ENCODE data around the gene PTPRK. TPM values are rescaled to one million over a fixed set of nuclear protein-coding genes. Genes with fewer than 3 reads are reported as not detected.
A peak's percentile ranks its signal among the peaks of the same experiment; 100 is the strongest.

PTPRK gene
- total and polyA plus RNA-seq, 2 of the 8 experiments (the other 6 are each of a cell fraction or from before 2014, with no cell fraction given): 11.4 to 47.3 TPM

- Histone ChIP-seq H3K4me2 (ENCODE audit: insufficient read depth in 1 of 2, low read depth in 2 of 2, low read length in 2 of 2) (peak overlapping the region; percentile 95 to 99), H3K27ac (ENCODE audit: low read depth, low read length) (peak overlapping the region; percentile 84), H2AFZ (ENCODE audit: low read length) (0 out of 2 replicates have a peak overlapping the region, but pooled peaks have one; percentile 38), H4K5ac (ENCODE audit: insufficient read length, low read depth, low read length) (peak overlapping the region; percentile 95), H2BK15ac (ENCODE audit: low read length) (peak overlapping the region; percentile 23; the same call in 1 of the 2 replicates), H3K23me2 (ENCODE audit: low read depth, low read length) (peaks cover 9% of the 10 kb centered on the region), H4K91ac (replicated peaks; ENCODE audit: insufficient read length, low read length) (peak overlapping the region; percentile 91), H3K14ac (ENCODE audit: insufficient read length) (no peak overlapping the region), H2BK5ac (ENCODE audit: low read depth, low read length) (peak overlapping the region; percentile 62; the same call in 1 of the 2 replicates), H2BK20ac (ENCODE audit: low read length) (no peak overlapping the region), H3K9ac (replicated peaks in 1 of 4; ENCODE audit: extremely low read depth in 1 of 4, low read depth in 3 of 4, low read length in 3 of 4) (peak overlapping the region; percentile 88 to 92 (median 90)), H3K36me3 (ENCODE audit: control insufficient read depth in 2 of 4, insufficient read depth in 4 of 4, low read length in 3 of 4) (no peaks in the 10 kb centered on the region), H3K79me1 (ENCODE audit: low read depth, low read length) (peaks cover 4% of the 10 kb centered on the region; the same call in 1 of the 2 replicates), H3K18ac (ENCODE audit: extremely low read depth, low read length) (peak overlapping the region; percentile 91), H3K4ac (replicated peaks; ENCODE audit: insufficient read length, low read depth, low read length) (peak overlapping the region; percentile 84), H3K9me3 (ENCODE audit: insufficient read depth in 2 of 2, low read depth in 1 of 2, low read length in 1 of 2) (no peaks in the 10 kb centered on the region), H3K56ac (replicated peaks; ENCODE audit: insufficient read length, low read depth, low read length) (peak overlapping the region; percentile 88), H3K4me1 (replicated peaks in 1 of 4; ENCODE audit: control insufficient read depth in 3 of 4, insufficient read depth in 4 of 4, low read length in 3 of 4) (peaks cover 0 to 7% (median 3%) of the 10 kb centered on the region in 4 experiments; a peak in 3 of 7 replicates), H3K23ac (ENCODE audit: insufficient read length) (no peak overlapping the region), H4K8ac (ENCODE audit: extremely low read depth, insufficient read depth, low read length) (peak overlapping the region; percentile 98; the same call in 1 of the 2 replicates), H2BK12ac (ENCODE audit: low read depth, low read length) (peak overlapping the region; percentile 85; the same call in 1 of the 2 replicates), H3K79me2 (ENCODE audit: control insufficient read depth in 1 of 2, insufficient read depth in 2 of 2, low read length in 2 of 2) (peaks cover 5 to 40% of the 10 kb centered on the region in 2 experiments; a peak in 3 of 4 replicates), H2BK120ac (replicated peaks; ENCODE audit: low read depth, low read length) (peak overlapping the region; percentile 50), H3K4me3 (ENCODE audit: extremely low read depth in 1 of 4, insufficient read depth in 2 of 4, low read depth in 3 of 4, low read length in 4 of 4) (peak overlapping the region; percentile 88 to 96 (median 92)), H3K27me3 (replicated peaks in 1 of 4; ENCODE audit: control insufficient read depth in 3 of 4, extremely low read depth in 1 of 4, insufficient read depth in 3 of 4, low read length in 3 of 4) (no peaks in the 10 kb centered on the region; a peak in 1 of 7 replicates), H4K20me1 (replicated peaks in 1 of 2; ENCODE audit: control insufficient read depth in 1 of 2, insufficient read depth in 2 of 2, low read length in 2 of 2) (peaks cover 9 to 10% of the 10 kb centered on the region in 2 experiments), H2AK5ac (ENCODE audit: low read depth, low read length) (no peak overlapping the region)
- WGBS, 2 experiments (ENCODE audit: extremely low coverage in 1 of 2, insufficient coverage in 1 of 2, insufficient read length in 1 of 2, insufficient replicate concordance in 2 of 2, low coverage in 1 of 2, low lambda C conversion rate in 2 of 2, missing lambda C conversion rate in 1 of 2): 2% methylated on average over 39 of the region's 39 CpGs; no CpG with 5 or more reads in 1 of the 2 experiments
- peak in 1 of 2 experiments; percentile 83 for DNase-seq (ENCODE audit: low read depth in 1 of 2, low spot score in 2 of 2)
- ChIA-PET CTCF (ENCODE audit: partially characterized antibody) (interaction anchor here (0.8 to 2.1 kb wide), 6 partner anchors 25 to 665 kb away, joined by 3 to 9 read pairs (median 3); no protein-coding TSS in a partner anchor), POLR2A (ENCODE audit: partially characterized antibody) (interaction anchor here (1.0 to 2.0 kb wide), 17 partner anchors 8 to 713 kb away, joined by 3 to 9 read pairs (median 3); no protein-coding TSS in a partner anchor)
- FAIRE-seq: no peak
- peak in 1 of 2 experiments; percentile 66; a peak in 1 of 4 replicates for TF ChIP-seq HDAC2 (IDR thresholded peaks at IDR 0.05; ENCODE audit: borderline replicate concordance in 1 of 2, low read depth in 2 of 2, low read length in 2 of 2)
- peak; percentile 54 for TF ChIP-seq MAX (IDR thresholded peaks at IDR 0.05)
- TF ChIP-seq KDM4A (IDR thresholded peaks at IDR 0.05; ENCODE audit: low read depth, low read length, severe bottlenecking): peak; percentile 21
- no peak for TF ChIP-seq NANOG (IDR thresholded peaks at IDR 0.05; ENCODE audit: insufficient read depth, low read depth, low read length, poor library complexity, severe bottlenecking)
- no peak for TF ChIP-seq SRF (IDR thresholded peaks at IDR 0.05; ENCODE audit: low read depth, low read length)
- TF ChIP-seq PHF8 (conservative IDR thresholded peaks at IDR 0.05; ENCODE audit: low read depth, low read length): peak; percentile 53; the same call in 1 of the 2 replicates
- peak; percentile 11 for TF ChIP-seq SAP30 (IDR thresholded peaks at IDR 0.05; ENCODE audit: insufficient read depth, insufficient replicate concordance, low read length)
Measured at GRCh38 chr6:128519931-128520435, 416 bp downstream of the PTPRK start.
